Mucosa of descending colon (tissue), 3 donors: ENCODE measurements around the gene RBM7. TPM values are rescaled to one million over a fixed set of nuclear protein-coding genes. Genes with fewer than 3 reads are reported as not detected.

ENCODE experiments used
- ATAC-seq: fragments of 200-7000 bp; cut with Tn5 transposase; one replicate; pipeline ENCODE4 v1.9.1; 2020; ENCODE audit warnings: mild to moderate bottlenecking, moderate library complexity
- DNase-seq, 3 donors: peaks; one replicate each; pipeline ENCODE4 v3.0.0-alpha.2; 2020
- H3K36me3 ChIP-seq: fragments of 200-600 bp; one replicate; pipeline ENCODE4 v1.8.0; 2021; ENCODE audit warnings: low read depth, mild to moderate bottlenecking
- H3K4me1 ChIP-seq: fragments of 200-600 bp; one replicate; pipeline ENCODE4 v1.8.0; 2021; ENCODE audit warnings: low read depth, mild to moderate bottlenecking
- H3K4me3 ChIP-seq: fragments of 200-600 bp; one replicate; pipeline ENCODE4 v1.8.0; 2021; ENCODE audit warnings: mild to moderate bottlenecking
- H3K9me3 ChIP-seq: fragments of 200-600 bp; one replicate; pipeline ENCODE4 v1.8.0; 2021; ENCODE audit warnings: mild to moderate bottlenecking
- CTCF ChIP-seq: fragments of 200-600 bp; IDR thresholded peaks from one replicate; pipeline ENCODE4 v1.8.0; 2022; ENCODE audit warnings: antibody characterized with exemption, mild to moderate bottlenecking
- intact Hi-C, 2 donors: fragments of 100-400 bp; cut with DNase I in 1 of 2; cut with micrococcal nuclease in 1 of 2; formaldehyde crosslinking; loops; one replicate each; pipeline versions ENCODE4 v1.11.0 to v1.11.1; 2022; cut with DNase I, micrococcal nuclease
- total RNA-seq, 3 donors: library from RNA; stranded (reverse); fragmentation: NEBNext Ultra II Directional in 2 of 3; extraction: Animal tissue kit (Norgen Biotek cat#: 25700) in 2 of 3; gene quantifications; one replicate each; pipeline versions ENCODE4 v1.2.1 to v1.2.4, GENCODE V29; 2021 to 2023
- donor health status: DM: no; HTN: no; CAD: no; lungs with moderate emphysema.
- donor health status: DM: no; HTN: no; CAD: no.
- donor health status: DM: no; HTN: yes; CAD: no.

Gene RBM7
- total RNA-seq, 3 donors from 2014 or later: 29.0 to 35.5 (median 33.6) TPM

DNA sequence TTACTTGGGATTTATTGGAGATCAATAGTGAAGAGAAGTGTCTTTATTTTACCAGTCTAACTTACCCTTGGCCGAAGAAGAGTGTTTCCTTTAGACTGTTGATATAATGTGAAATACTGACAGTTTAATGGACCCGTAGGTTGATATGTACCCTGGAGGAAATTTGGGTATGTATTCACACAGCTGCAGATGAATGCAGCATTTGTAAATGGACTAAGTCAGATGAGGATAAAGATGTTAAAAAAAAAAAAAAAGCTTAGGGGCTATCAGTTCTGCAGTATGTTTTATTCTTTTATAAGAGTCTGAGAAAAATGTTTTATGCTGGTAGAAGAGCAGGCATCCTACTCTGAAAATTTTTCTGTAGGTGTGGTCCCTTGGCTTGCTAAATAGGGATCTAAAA is 41.5 kb downstream of the RBM7 start:
- no peak for DNase-seq
- TF ChIP-seq CTCF: no peak
- Histone ChIP-seq H3K36me3 (no peaks in the 10 kb centered on the region), H3K9me3 (no peaks in the 10 kb centered on the region), H3K4me1 (peaks cover 12% of the 10 kb centered on the region), H3K4me3 (no peak overlapping the region)
- intact Hi-C loops: no loop called here
- ATAC-seq: no peak

DNA sequence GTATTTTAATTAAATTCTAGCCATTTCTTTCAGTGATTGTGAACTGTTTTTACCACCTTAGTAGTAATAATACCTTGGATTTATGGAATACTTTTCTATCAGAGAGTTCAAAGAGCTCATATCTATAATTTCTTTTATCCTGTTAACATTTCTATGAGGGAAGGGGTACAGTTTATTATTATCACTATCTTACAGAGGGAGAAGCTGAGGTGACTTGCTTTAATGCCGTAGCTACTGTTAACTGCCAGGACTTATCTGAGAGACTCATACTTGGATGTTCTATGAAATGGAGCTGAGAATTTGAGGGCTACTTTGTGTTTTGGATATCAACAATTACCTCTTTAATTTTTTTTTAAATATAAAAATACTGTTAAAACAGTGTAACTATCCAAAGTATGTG is 42.1 kb downstream of the RBM7 start:
- Histone ChIP-seq H3K36me3 (no peaks in the 10 kb centered on the region), H3K4me3 (no peak overlapping the region), H3K4me1 (peaks cover 12% of the 10 kb centered on the region), H3K9me3 (no peaks in the 10 kb centered on the region)
- intact Hi-C loops: no loop called here
- ATAC-seq: no peak
- no peak for DNase-seq
- no peak for TF ChIP-seq CTCF

DNA sequence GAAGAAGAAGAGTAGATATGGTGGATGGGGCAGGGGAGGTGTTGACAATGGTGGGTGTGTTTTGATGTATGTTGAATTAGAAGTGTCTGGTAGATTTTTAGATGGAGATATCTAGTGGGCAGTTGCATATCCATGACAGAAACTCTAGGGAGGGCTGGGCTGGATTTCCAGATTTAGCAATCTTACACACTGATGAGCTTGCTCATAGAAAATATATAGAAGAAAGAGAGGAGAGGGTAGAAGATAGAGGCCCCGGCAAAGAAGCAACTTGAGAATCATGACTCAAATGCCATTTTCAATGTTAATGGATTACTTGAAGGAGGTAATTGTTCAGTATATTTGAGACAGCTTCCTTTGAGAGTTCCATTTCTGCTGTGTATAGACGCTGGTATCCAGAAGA is 47.0 kb downstream of the RBM7 start:
- no peaks in the 10 kb centered on the region for H3K9me3 ChIP-seq
- no peaks in the 10 kb centered on the region for H3K4me1 ChIP-seq
- TF ChIP-seq CTCF: no peak
- DNase-seq (no peak), ATAC-seq (no peak)
- H3K36me3 ChIP-seq: no peaks in the 10 kb centered on the region
- no peak overlapping the region for H3K4me3 ChIP-seq
- intact Hi-C loops: no loop called here

GRCh38 chr11:114447892-114448291 is 47.4 kb downstream of the RBM7 start:
- no peaks in the 10 kb centered on the region for H3K4me1 ChIP-seq
- H3K9me3 ChIP-seq: no peaks in the 10 kb centered on the region
- DNase-seq (no peak), ATAC-seq (no peak)
- no peak overlapping the region for H3K4me3 ChIP-seq
- intact Hi-C loops: no loop called here
- no peaks in the 10 kb centered on the region for H3K36me3 ChIP-seq
- no peak for TF ChIP-seq CTCF

DNA sequence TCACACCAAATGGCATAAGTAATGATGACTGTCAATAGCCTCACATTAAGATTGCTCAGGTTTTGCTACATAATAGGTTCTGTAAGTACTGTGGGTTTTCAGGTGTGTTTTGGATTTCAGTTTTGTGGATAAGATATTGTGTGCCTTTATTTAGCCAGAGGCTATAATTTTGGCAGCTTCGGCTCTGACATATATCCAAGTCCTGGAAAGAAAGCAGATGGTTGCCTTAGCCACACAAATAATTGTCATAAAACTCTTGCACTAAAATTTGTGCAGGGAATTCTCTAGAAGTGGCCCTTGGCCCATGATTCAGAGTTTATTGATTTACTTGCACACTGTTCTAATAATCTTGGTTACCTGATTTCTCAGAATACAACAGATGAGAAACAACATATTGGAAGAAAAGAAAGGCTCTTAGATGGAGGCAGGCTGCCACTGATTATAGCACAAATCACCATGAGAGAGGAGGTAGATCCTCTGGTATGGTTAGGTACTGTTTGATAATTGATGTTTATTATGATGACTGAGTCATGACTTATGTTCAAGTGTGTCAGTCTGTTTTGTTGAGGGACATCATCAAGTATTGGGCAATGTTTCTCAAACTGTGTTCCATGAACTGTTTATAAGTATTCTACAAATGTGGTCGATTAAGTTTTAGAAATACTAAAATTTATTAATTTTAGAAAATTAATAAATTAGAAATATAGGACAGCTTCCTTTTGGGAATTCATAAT is 48.5 kb downstream of the RBM7 start:
- no peaks in the 10 kb centered on the region for H3K9me3 ChIP-seq
- no peaks in the 10 kb centered on the region for H3K36me3 ChIP-seq
- no peak for DNase-seq
- intact Hi-C loops: no loop called here
- ATAC-seq: no peak
- no peak for TF ChIP-seq CTCF
- no peaks in the 10 kb centered on the region for H3K4me1 ChIP-seq
- no peak overlapping the region for H3K4me3 ChIP-seq

GRCh38 chr11:114449845-114450244 is 49.4 kb downstream of the RBM7 start:
- ATAC-seq (no peak), DNase-seq (no peak)
- Histone ChIP-seq H3K4me1 (no peaks in the 10 kb centered on the region), H3K36me3 (no peaks in the 10 kb centered on the region), H3K9me3 (no peaks in the 10 kb centered on the region), H3K4me3 (no peak overlapping the region)
- no peak for TF ChIP-seq CTCF
- intact Hi-C loops: no loop called here
